Kidney tubule cell (primary cell): Measurements from ENCODE around the gene TRPV6.

ENCODE experiments used
- DNase-seq: peaks from one replicate; pipeline ENCODE4 v3.0.0-alpha.2; 2018; ENCODE audit warnings: low spot score

TRPV6 gene

DNA sequence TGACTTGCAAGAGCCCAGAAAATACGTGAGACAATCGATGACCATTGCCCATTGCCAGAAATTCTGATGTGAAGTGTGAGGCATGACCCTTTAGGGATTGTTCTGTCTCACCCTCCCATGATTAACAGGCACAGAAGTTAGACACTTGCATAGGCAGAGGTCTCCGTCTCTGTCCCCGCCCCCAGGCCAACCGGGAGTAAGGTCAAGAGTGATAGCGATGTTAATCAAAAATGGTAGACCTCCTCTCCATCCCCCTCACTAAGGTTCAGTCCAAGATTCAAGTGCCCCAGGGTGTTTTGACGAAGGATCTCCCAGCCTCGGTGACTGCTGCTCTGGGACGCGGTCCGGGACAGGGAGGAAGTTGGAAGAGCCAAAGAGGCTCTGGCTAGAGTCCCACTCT lies 22.7 kb upstream of the TRPV6 start:
- DNase-seq: no peak

DNA sequence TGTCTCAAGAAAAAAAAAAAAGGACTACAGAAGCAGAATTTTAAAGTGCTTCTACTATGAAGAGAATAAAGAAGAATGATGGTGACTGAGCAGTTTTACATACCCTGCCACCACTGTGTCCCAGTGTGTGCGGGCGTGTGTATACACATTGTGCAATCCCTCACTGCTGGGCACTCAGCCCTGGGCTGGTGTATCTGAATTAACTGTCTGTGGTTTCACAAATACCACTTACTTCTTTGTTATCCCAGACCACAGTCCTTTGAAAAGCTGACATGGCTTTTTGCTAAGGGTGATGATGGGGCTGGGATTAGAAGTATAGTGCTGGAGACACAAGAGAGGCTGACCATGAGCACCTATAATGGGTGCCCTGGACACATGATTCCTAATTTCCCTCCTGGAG lies 21.1 kb upstream of the TRPV6 start:
- DNase-seq: no peak

DNA sequence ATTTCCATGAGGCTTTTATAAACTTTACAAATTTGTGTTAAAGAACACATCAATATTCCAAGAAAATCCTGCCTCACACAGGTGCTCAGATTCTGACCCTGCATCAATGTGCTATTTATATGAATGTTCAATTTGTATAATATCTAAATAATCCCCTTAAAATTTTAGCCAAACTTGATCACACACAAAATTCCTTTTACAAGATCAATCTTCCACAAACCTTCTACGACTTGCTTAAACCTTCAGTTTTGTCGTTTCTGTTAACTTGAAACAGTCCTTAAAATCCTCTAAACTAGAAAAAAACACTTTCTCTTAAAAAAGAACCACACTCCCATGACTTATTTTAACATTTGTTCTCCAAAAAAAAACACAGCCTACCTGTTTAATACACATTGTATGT lies 20.2 kb upstream of the TRPV6 start:
- DNase-seq: no peak

DNA sequence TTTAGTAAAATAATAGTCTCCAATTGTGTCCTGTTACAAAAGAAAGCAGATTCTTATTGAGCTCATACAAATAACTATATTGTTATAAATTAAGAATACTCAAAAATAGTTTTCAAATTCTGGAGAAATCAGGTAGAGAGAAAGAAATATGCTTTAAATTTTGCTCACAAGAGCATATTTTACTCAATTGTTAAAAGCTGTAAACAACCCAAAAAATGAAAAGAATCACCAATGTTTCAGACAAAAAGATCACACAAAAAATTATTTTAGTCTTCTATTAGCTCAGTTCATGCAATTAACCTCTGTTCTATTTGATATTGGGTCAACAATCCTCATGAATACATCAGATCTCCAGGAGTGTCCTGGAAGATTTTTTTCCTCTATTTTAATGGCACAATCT lies 18.6 kb upstream of the TRPV6 start:
- DNase-seq: no peak

DNA sequence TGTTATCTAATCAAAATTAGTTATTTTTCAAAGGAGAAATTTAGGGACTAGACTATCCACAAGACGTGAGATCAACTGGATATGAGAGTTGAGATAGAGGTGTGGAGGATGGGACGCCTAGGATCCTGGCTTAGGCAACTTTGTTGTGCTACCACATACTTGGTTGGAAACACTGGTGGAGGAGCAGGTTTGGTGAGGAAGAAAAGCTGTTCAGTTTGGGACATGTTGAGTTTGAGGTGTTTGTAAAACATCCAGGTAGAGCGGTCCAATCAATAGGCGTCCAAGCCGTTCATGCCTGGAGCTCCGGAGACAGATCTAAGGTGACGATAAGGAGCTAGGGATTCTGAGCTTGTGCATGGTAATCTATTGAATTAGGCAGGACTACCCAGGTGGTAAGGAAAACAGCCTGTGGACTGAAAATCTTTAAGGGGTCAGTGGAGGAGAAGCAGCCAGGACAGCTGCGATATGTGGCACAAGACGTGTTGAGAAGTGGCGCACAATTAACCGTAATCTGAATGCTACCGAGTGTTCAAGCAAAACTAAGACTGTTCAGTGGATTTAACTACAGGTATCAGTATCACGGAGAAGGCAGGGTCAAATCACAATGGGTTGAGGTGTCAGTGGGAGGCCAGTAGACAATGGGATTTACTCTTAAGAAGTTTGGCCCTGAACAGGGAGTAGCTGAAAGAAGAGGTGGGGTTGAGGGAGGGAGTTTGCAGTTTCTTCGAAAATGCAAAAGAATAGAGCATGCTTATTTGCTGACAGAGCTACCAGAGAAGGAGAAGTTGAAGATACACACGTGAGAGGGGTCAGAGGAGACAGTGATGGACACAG lies 16.1 kb upstream of the TRPV6 start:
- no peak for DNase-seq

DNA sequence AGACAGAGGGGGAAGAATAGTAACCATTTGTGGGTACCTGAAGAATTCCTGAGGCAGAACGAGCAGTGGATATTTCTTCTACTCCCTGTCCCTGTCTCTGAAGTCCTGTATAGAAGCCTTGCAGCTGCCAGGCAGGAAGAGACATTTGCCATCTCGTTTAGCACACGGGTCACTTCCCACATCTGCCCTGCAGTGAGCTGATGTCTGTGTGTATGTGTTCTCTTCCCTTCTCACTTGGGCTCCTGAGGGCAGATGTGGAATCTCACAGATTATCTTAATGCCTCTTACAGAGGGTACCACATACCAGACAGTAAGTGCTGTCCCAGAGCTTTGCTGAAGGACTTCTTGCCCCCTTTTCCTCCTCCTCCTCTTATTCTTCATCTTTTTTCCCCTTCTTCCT lies 14.1 kb upstream of the TRPV6 start:
- DNase-seq: no peak

DNA sequence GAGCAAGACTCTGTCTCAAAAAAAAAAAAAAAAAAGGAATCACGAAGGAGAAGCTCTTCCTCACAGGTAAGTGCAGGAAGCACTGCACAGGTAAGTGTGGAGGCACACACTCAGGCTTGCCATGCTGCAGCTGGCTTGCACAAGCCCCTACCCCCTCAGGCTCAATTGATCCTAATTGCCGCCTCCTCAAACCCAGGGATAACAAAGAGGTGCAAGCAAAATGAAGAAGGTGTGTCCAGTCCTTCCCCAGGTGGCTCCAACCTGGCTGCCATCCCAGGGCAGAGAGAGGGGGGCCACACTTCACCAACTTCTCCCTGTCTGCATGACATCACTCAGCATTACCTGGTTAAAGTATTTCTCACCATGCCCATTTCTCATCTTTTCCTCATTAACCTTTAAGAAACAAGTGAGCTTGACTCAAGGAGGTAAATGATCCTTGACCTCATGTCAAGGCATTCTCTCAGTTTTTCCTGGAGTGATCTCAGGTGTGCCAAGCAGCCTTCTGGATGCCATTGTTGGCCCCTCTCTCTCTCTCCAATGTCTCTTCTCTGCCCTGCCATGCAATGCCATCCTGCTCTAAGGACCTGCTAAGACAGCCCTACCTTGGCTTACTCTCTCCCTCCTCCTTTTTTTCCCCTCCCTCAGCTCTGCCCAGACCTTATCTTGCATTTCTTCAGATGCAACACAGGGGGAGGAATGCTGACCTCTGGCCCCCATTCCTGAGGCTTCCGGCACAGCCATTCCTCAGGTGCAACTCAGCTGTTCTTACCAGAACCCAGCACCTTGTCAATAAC lies 13.0 kb upstream of the TRPV6 start:
- DNase-seq: peak; percentile 75

DNA sequence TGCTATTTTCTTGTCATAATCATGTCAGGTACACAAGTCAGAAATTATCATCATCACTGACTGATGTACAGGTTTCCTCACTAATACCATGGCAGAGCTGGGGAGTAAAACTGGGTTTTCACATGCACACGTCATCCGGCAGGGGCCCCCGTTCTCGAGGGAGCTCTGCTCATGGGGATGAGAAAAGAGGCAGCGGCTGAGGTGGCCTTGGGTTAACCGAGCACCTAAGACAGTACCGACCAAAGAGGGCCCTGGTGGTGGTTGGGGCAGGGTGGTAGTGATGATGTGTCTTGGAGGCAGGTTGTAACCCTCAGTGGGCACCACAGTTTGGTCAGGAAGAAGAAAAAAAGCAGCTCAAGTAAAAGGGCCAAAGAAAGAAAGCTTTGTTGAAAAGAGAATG lies 12.1 kb upstream of the TRPV6 start:
- DNase-seq: no peak

DNA sequence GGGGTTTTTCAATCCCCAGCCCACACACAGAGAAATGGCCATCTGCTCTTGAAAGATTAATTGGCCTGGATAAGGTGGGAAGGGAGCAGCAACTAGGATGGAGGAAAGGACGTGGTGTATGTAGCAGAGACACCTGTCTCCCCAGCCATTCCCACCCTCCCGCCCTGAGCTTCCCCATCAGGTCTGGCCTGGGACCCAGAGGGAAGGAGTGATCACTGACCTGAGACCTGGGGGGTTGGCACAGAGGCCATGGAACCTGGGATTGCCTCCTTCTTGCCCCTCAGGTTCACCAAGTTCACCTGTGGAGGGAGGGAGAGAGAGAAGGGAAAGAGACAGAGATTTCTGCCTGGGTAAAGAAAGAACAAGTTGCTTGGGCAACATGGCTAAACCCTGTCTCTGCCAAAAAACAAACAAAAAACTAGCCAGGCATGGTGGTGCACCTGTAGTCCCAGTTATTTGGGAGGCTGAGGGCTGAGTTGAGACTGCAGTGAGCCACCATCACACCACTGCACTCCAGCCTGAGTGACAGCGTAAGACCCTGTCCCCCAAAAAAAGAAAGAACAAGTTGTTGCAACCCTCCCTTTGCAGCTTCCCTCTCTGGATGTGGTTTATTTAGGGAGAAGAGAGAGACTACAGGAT lies 11.3 kb upstream of the TRPV6 start:
- DNase-seq: no peak

DNA sequence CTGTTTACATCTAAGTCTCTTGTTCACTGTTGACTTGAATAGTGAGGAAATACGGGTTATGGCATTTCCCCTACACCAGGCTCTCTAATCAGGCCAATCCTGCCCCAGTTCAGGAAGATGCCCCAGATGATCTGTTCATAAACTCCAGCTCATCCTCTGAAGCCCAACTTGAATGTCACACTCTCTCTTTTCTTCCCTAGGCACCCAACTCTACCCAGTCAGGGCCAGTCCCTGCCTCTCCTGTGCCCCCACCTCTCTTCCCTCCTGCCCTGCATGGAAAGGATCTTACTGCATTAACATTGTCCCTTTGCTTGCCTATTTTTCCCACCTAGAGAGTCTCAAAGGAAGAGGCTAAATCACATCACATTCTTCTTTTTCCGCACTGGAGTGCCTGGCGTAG lies 10.6 kb upstream of the TRPV6 start:
- DNase-seq: no peak

DNA sequence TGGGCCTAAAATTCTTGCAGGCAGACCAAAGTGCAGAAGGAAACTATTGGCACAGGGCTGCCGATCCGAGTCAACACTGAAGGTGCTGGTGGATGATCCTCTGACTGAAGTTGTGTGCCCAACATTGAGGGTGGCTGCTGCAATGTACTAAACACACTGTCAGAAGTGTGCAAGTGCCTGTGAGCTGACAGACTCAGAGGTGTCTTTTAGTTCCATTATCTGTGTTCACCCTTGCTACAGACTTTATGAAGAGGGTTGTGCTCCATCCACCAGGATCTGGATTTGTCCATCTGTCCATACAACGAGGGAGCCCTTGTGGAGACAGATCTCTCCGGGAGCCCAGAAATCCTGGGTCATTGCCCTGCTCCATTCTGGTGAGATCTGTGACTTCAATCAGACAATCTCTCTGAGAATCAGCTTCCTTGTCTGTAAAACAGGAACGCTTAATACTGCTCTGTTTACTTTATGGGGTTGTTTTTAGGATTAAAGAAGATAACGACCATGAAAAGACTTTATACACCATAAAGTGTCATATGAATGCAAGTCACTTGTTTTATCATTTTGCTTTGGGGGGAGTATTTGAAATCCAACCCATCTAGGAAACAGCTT lies 9.5 kb upstream of the TRPV6 start:
- no peak for DNase-seq

DNA sequence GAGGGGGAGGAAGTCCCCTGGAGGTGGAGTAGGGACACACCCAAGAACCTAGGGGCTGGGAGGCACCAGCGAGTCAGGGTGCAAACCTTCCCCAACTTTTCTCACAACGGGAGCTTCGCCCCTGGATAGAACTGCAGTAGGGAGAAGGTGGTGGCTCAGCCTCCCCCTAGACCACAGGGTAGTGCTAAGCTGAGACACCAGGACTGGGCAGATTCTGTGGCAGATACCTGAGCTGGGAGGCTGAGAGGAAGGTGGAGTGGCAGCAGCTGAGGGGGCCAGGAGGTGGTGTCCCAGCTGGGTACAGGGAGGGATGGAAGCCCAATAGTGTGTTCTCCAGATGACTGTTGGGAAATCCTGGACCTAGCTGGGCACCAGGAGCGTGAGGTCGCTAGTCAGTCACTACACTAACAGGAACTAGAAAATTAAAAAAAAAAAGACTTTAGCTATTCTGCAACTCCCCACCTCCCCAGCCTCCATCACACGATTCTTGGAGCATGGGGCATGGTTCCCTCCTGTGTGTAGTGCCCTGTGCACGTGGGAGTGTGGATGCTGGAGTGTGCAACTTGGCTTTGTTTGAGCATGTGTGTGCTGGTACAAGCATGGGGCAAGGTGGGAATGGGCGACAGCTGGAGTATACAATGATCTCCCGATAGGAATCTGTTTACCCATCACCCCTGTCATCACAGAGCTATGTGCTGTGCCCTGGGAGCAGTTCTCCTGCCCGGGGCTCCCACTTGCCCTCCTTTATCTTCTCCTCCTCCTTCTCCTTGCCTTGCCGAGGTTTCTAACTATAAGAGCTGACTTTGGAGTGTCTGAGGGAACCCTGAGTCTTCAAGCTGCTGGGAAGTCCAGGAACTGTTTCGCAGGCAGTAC lies 8.8 kb upstream of the TRPV6 start:
- DNase-seq: no peak

DNA sequence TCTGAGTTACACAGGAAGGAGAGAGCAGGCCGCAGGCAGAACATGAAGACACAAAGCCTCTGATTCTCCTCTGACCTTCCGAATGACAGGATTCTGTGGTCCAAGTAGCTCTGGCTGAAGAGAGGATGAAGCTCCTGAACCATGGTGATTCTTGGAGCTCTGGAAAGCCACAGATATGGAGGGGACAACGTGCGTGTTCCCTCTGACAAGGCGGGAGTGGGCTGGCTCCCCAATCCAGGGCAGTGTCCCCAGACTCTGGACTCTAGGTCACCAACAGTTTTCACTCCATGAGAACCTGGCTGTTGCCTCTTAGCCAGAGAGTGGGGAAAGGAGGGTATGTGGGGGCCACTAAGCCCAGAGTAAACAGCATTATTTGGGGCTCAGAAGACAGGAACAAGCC lies 7.4 kb upstream of the TRPV6 start:
- no peak for DNase-seq

DNA sequence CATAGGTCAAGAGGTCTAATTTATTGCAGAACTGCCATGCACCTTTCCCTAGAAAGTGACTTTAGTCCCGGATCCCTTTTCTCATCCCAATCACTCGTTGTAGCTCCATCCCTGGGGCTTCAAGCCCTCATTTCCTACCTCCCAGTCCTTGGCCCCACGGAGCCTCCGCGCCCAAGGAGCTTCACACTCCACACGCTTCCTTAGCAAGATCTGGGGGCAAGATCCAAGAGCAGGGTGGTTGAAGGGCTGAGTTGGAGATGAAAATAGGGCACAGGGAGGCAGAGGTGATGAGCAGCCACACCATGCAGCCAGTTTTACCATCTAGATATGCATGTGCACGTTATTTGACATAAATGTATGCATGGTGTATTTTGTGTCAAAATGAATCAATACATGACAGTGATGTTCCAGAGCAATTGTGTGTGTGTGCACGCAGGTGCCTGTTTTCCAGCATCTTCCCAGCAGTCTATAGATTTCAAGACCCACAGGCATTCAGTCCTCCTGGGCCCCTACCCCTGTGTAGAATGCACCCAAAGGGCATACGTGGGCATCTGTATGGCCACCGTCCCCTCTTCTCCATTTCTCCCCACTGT lies 6.0 kb upstream of the TRPV6 start:
- DNase-seq: no peak

DNA sequence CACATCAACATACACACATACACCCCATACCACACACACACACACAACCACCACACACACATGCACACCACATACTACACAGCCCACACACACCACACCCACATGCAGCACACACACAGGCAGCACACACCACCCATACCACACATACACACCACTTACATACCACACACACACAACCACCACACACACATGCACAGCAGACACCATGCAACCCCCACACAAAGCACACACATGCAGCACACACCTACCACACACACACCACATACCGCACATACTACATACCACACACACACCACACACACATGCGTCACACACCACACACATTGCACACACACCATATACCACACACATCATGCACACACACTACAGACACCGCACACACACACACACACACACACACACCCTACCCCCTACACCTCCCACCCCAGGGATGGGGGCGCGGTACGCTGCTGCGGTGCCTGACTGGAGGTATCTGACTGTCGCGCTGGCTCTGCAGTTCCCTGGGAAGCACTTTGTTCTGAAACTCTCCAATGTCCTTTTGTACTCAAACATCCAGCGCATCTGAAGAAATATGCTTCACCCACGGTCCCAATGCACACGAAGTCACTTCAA lies 5.4 kb upstream of the TRPV6 start:
- DNase-seq: no peak

DNA sequence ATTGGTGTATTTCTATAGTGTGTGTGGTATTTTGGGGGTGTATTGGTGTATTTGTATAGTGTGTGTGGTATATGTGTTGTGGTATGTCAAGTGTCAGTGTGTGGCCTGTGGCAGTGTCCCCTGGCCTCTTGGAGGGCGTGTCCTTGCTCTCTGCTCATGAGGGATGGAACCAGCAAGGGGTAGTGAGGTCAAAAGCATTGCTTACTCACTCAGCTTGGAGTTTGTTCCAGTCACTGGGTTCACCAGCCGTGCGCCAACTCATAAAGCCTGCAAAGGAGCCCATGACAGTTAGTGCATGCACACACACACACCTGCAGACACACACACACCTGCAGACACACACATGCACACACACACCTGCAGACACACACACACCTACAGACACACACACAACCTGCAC lies 4.3 kb upstream of the TRPV6 start:
- peak; percentile 67 for DNase-seq

DNA sequence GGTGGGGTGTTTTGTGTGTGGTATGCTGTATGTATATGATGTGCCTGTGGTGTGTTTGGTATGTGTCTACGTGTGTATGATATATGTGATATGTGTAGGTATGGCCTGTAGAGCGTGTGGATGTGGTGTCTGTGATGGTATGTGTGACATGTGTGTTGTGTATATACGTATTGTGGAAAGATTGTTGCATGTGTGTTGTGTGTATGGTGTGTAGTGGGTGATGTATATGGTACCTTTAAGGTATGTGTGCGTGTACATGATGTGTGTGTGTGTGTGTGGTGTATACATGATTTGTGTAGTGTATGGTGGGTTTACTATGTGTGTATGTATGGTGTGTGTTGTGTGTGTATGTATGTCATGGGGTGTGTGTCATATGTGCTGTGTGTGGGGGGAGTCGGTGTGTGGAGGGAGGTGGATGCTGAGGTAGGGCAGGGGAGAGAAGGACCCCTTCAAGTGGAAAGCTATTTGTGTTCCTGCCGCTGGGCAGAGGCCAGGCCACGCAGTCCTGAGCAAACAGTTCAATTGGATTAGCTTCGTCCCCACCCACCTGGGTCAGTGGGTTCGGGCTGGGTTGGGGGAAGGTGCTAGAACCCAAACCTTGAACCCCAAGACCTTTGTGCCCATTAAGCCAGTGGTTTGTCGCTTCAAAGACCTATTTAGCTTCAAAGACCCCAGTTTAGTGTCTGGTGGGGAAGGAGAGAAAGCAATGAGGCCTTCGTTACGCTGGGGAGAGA lies 1.9 kb upstream of the TRPV6 start:
- no peak for DNase-seq

DNA sequence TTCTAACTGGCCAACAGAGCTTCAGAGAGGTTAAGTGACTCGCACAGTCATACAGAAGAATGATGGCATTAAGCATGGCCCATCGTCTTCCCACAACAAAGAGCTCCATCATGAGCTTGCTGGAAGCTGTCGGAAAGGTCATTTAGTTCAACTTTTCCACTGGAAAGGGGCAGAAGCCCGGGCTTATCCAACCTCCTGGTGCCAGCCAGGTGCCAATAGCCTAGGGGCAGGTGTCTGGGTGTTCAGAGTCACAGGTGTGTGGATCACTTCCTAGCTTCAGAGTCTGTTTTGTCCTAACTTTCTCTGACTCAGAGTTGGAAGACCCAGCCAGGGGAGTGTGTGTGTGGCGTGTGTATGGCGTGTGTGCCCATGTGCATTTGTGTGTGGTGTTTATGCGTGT lies 1.3 kb upstream of the TRPV6 start:
- peak; percentile 11 for DNase-seq

DNA sequence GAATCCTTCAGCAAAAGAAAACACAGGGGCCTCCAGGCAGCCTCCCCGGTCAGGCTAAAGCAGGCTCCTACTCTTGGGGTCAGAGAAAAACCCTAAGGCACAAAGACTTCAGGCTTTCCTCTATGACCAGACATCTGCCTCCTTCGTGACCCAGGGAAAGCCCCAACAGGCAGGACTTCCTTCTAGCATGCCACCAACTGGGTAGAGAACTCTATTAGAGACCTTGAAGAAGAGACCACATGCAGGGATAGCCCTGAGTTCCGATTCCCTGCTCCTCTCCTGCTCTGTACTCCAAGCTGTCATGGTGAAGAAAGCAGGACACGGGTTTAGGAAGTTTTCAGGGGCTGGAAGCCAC lies 1.3 kb downstream of the TRPV6 start:
- DNase-seq: no peak

DNA sequence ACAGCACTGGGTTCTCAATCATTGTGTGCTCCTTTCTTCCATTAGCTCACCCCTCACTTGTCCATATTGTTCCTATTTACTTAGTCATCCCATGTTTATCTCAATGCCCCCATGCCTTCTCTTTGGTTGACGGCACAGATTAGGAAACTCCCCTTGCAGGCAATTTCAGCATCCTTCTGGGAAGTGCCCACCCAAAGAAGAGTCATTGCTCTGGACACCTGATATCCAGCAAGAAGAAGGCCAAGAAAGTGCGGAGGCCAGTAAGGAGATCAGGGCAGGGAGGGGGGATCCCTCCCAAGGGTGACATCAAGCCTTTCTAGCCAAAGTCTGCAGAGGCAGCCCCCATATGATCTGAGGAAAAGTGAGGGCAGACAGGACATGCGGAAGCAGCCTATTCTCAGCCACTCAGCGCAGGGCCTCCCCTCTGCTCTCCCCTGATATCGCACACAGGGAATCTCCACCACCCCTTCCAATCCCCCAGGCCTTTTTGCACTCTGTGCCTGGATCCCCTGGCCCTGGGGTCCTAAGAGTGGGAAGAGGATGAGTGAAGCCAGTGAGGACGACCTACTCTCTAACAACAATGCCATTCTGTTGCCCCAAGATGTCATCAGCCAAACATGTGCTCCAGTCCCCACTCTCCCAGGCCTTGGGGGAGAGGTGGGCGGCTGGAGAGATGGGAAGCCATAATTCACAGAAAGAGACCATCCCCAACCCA lies 1.8 kb downstream of the TRPV6 start:
- no peak for DNase-seq
